ENCODE measurements around the gene CASP8.

- TF ChIP-seq EZH2 (IDR thresholded peaks at IDR 0.05; ENCODE audit: insufficient read depth, poor library complexity, severe bottlenecking) (no peak), EZH2phosphoT487 (IDR thresholded peaks at IDR 0.05; ENCODE audit: insufficient read depth, low read depth) (no peak)
Observed at GRCh38 chr2:201220102-201220570, 40.2 kb upstream of the CASP8 start.

Measured in GM23248 (cell line).